ENCODE measurements around the gene ZNF837.
"Not testable (repeated sequence)": the region's sequence is repeated elsewhere in the genome, so short reads cannot be mapped to it uniquely, and the experiment has no call there.

The ZNF837 gene

GRCh38 chr19:58395979-58396627, 15.3 kb upstream of the ZNF837 start:
- no peak for DNase-seq

DNA sequence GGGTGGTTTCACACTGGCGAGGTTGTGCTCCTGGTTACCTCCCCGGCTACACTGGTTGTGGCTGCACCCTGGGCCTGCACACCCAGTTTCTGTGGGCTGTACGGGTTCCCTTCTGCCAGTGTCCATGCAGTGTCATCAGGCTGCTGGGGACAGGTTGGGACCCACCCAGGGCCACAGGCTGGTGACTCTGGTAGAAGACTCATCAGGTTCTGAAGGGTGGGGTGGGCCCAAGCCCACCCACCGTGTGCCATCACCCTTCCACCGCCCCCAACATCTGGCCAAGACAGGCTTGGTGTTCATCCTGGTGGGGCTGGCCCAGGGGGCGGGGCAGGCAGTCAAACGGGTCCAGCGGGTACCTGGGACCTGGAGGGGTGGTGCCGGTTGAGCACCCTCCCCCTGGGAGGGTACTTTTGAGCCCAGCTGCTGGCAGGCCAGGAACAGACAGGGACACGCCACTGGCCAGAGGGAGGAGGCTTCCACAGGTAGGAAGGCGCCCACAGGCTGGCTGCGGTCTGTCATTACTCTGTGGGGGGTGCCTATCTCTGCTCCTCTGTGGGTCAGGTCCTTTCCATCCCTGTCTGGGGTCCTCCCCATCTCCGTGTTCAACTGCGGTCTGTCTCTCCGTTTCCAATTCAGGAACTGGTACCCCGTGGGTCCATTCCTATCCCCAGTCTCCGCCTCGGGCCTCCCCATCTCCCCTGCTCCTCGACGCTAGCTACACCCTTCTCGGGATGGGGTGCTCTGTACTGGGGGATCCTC, 14.6 kb upstream of the ZNF837 start, which contains the start of gene RNF225:
TSS of gene RNF225 (plus strand) at position 437 of the 759 bp plus-strand sequence. CDS start 434 bp downstream, outside the sequence.
- DNase-seq: no peak

GRCh38 chr19:58394821-58395219, 14.0 kb upstream of the ZNF837 start:
- no peak for DNase-seq

DNA sequence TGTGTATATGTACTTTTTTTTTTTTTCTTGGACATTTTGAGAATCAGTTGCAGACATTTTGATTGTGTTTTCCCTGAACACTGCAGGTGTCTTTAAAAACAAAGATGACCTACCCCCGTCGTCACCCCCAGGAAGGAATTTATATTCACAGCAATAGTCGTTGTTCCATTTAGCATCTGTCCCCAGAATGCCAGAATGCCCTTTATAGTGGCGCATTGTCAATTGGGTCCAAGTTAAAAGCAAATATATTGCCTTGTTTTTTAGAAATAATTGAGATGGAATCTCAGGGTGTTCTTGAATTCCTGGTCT, 12.8 kb upstream of the ZNF837 start:
- no peak for DNase-seq

DNA sequence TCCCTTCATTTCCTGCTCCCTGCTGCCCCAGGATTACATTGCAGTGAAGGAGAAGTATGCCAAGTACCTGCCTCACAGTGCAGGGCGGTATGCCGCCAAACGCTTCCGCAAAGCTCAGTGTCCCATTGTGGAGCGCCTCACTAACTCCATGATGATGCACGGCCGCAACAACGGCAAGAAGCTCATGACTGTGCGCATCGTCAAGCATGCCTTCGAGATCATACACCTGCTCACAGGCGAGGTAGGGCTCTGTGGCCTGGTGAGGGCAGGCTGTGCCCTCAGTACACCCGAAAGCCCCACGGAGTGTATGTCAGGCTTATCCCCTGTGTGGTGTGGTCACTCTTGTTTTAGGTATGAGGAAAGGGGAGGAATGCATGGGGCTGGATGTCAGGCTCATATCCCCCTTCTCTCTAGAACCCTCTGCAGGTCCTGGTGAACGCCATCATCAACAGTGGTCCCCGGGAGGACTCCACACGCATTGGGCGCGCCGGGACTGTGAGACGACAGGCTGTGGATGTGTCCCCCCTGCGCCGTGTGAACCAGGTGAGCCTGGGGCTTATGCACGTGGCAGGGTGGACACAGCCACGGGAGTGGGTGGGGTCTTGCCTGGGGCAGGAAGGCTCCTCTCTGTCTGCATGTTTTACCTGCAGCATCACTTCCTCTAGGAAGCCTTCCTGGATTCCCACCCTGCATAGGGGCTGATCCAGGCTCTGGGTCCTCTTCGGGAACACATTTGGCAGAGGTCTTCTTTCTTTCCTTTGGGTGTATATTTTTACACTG, 12.3 kb upstream of the ZNF837 start:
- no peak for DNase-seq

DNA sequence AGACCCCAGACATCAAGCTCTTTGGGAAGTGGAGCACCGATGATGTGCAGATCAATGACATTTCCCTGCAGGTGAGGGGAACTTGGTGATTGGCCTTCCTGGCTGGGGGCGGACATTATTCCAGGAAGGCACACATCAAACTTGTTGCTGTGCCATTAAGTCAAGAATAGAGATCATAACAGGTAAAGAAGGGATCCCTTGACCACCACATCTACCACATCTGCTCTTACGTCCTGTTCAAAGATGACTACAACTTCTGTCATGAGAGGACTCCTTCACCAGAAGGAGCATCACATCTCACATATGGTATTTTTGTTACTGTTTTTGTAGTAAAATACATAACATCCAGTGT, 7.3 kb upstream of the ZNF837 start:
- no peak for DNase-seq

GRCh38 chr19:58387338-58388174, 6.7 kb upstream of the ZNF837 start:
- no peak for DNase-seq

DNA sequence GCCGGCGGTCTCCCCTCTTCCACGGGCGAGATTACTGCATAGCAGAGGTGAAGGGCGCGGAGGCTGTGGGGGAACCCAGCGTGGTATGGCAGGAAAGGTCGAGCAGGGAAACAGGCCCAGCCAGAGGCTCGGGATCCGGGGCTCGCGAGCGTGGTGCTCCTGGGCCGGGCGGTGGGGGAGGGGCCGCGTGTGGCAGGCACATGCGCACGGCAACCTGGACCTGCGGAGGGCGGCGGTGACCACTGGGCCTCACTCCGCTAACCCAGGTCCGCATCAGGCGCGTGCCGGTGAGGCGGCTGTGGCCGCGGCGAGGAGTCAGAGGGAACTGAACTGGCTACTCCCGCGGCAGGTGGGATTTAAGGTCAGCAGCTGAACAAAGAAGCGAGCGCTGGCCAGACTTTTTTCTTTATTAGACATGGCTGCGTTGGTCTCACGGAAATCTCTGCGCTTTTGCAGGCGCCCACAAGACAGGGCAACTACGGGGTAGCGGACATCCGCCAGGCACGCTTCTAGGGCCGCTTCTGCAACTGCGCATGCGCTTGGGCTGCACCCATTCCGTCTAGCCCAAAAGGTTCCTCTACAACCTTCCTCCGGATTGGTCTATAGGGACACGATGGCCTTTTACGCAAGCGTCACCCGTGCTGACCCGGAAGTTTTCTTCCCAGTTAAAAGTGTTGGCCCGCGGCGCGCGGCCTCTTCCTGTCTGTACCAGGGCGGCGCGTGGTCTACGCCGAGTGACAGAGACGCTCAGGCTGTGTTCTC, 5.9 kb upstream of the ZNF837 start, which contains the start of gene RPS5:
TSS of gene RPS5 (plus strand) at position 694 of the 762 bp plus-strand sequence. CDS start 869 bp downstream, outside the sequence.
- peak; percentile 76 for DNase-seq

GRCh38 chr19:58385891-58386575, 5.2 kb upstream of the ZNF837 start:
- DNase-seq: no peak

DNA sequence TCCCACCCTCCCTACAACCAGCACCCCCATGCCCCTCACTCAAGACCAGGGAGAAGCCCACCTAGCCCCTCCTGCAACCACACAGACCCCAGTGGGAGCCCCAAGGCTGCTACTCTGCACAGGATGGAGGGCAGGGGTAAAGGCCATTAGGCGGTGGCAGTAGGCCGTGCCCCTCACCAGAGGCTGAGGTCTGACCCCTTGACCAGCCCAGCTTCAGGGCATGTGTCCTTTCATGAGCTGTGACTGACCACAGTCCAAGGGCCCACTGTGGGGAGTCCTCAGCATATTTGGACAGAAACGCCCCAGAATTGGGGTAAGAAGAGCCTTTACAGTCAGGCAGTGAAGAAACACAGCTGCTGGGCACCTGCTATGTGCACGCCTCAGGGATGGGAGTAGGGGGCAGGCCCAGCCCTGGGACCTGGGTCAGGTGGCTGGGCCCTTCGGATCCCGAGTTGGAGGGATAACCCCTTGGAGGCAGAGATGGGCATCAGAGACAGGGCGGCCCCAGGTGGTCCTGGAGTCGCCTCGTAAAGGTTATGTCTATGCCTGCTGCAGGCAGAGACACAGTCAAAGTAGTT, 4.6 kb upstream of the ZNF837 start:
- DNase-seq: no peak

GRCh38 chr19:58382997-58383603, 2.3 kb upstream of the ZNF837 start:
- no peak for DNase-seq

DNA sequence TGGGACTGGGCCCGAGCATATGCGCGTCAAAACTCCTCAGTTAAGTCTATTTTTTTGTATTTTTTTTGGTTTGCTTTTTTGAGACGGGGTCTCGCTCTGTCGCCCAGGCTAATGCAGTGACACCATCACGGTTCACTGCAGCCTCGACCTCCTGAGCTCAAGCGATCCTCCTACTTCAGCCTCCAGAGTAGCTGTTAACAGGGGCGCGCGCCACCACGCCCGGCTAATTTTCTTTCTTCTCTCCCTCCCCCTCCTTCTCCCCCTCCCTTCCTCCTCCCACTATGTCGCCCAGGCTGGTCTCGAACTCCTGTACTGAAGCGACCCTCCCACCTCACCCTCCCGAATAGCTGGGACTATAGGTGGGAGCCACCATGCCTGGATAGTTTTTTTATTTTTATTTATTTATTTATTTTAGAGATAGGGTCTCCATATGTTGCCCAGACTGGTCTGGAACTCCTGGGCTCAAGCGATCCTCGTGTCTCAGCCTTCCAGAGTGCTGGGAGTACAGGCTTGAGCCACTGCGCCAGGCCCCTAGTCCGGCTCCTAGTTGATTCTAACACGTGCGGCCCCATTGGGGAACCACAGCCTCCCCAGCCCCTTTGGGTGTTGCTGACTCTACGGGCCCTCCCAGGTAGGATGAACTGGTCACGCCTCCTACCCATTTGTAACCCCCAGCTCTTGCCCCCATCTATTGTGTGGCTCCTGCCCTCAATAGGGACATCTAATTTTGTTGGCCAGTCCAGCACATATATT, 806 bp upstream of the ZNF837 start:
- no peak for DNase-seq

GRCh38 chr19:58380037-58380661, 681 bp downstream of the ZNF837 start:
- DNase-seq: no peak

- DNase-seq: no peak
Measured at GRCh38 chr19:58379246-58379645, 1.6 kb downstream of the ZNF837 start.

- not testable (repeated sequence) for DNase-seq
Measured at GRCh38 chr19:58376724-58377123, 4.1 kb downstream of the ZNF837 start.

- DNase-seq: no peak
Measured at GRCh38 chr19:58374200-58374599, 6.6 kb downstream of the ZNF837 start.

DNA sequence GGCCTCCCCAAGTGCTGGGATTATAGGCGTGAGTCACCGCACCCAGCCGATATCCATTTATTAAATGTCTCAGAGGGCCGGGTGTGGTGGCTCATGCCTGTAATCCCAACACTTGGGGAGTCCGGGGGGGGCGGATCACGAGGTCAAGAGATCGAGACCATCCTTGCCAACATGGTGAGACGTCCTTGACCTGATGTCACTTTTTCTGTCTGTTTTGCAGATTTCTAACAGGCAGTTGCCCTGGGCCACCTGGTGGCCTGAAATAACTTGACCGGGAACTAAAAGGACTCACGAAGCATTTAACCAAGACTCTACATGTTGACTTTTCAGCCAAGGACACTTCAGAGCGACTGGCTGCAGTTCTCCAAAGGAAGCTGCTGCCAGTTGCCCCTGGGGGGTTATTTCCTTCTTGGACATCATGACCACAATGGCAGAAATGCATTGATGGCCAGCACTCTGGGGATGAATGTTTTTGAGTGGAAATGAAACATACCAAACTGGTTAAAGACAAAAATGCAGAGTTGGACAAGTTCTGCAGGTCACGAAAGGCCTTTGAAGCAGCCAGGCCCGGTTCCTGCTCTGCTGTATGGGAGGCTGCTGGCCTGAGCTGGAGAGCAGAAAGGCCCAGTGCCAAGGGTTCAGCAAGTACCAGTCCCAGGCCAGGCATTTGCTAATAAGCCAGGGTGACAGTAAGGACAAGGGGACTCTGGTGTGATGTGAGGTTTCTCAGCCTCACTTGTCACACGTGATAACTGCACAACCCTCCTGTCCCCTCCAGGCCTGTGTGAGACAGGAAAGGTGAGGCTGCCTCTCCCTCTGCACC, 8.3 kb downstream of the ZNF837 start:
- no peak for DNase-seq

DNA sequence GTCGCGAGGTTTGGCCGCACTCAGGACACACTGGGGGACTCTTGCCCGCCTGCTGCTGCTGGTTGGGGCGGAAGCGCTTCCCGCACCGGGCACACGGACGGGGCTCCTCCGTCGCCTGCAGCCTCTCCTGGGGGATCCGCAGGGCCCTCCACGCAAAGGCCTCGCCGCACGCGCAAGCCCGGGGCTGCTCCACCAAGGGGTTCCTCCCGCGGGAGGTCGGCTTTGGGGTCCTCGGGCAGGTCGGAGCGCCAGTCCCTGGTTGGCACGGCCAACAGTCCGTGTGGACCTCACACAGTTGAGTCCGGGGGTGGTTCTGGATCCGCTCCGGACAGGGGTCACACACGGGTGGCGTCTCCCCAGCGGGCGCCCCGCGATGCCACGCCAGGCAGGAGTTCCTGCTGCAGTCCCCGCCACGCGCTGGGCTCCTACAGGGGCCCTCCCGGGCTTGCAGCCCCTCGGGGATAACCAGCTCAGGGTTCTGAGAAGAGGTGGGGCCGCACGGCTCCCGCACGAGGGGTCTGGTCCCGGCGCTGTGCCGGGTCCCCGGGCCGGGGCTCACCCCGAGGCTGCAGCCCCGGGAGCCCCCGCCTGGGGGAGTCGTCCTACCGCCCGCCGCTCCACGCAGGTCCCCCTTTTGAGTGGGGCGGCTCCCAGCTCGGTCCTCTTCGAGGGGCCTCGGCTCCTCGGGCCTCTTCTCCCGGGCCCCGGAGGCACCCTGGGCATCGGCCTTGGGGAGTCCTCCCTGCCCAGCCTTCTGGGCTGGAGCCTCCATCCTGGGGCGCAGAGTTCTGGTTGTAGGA, 12.1 kb downstream of the ZNF837 start:
- DNase-seq: no peak
